ENCODE measurements around the gene MIA2. TPM values are rescaled to one million over a fixed set of nuclear protein-coding genes. Genes with fewer than 3 reads are reported as not detected.
"Not testable (repeated sequence)": the region's sequence is repeated elsewhere in the genome, so short reads cannot be mapped to it uniquely, and the experiment has no call there.

Gene MIA2
- total RNA-seq, 2 donors from 2014 or later, result 16.8 to 26.5 TPM

DNA sequence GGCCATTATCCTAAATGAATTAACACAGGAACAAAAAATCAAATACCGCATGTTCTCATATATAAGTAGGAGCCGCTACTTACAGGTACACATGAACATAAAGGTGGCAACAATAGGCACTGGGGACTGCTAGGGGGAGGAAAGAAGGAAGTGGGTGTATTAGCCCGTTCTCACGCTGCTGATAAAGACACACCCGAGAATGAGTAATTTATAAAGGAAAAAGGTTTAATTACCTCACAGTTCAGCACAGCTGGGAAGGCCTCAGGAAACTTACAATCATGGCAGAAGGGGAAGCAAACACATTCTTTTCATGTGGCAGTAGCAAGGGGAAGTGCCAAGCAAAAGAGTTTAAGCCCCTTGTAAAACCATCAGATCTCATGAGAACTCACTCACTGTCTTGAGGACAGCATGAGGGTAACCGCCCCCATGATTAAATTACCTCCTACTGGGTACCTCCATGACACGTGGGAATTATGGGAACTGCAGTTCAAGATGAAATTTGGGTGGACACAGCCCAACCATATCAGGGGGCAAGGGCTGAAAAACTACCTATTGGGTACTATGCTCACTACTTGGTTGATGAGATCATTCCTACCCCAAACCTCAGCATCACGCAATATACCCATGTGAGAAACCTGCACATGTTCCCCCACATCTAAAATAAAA, 16.4 kb upstream of the MIA2 start:
- H3K27me3 Mint-ChIP-seq (ENCODE audit: insufficient read depth), result no peaks in the 10 kb centered on the region
- H3K9ac ChIP-seq (ENCODE audit: extremely low read depth, low read length, poor library complexity, severe bottlenecking), result no peak overlapping the region
- H3K4me1 Mint-ChIP-seq, result peaks cover 9% of the 10 kb centered on the region
- no peak for DNase-seq
- H3K27ac Mint-ChIP-seq, result no peak overlapping the region
- no peaks in the 10 kb centered on the region for H3K4me1 ChIP-seq (ENCODE audit: control insufficient read depth, insufficient read depth, low read length)
- no peak overlapping the region for H3K4me3 ChIP-seq (ENCODE audit: low read length)
- WGBS, 2 experiments (ENCODE audit: insufficient coverage in 1 of 2, insufficient read length in 1 of 2), result 92 to 100% methylated on average over 4 to 8 of the region's 8 CpGs
- no peaks in the 10 kb centered on the region for H3K36me3 Mint-ChIP-seq (ENCODE audit: low read depth)
- H3K36me3 ChIP-seq (ENCODE audit: control insufficient read depth, insufficient read depth, low read length), result no peaks in the 10 kb centered on the region
- peaks cover 2% of the 10 kb centered on the region for H3K9me3 Mint-ChIP-seq
- H3K4me3 Mint-ChIP-seq, result no peak overlapping the region
- H3K27me3 ChIP-seq (ENCODE audit: control insufficient read depth, insufficient read depth, low read length, poor library complexity, severe bottlenecking), result no peaks in the 10 kb centered on the region
- TF ChIP-seq, protein P1, sequence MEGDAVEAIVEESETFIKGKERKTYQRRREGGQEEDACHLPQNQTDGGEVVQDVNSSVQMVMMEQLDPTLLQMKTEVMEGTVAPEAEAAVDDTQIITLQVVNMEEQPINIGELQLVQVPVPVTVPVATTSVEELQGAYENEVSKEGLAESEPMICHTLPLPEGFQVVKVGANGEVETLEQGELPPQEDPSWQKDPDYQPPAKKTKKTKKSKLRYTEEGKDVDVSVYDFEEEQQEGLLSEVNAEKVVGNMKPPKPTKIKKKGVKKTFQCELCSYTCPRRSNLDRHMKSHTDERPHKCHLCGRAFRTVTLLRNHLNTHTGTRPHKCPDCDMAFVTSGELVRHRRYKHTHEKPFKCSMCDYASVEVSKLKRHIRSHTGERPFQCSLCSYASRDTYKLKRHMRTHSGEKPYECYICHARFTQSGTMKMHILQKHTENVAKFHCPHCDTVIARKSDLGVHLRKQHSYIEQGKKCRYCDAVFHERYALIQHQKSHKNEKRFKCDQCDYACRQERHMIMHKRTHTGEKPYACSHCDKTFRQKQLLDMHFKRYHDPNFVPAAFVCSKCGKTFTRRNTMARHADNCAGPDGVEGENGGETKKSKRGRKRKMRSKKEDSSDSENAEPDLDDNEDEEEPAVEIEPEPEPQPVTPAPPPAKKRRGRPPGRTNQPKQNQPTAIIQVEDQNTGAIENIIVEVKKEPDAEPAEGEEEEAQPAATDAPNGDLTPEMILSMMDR (conservative IDR thresholded peaks at IDR 0.05), result no peak
- no peaks in the 10 kb centered on the region for H3K9me3 ChIP-seq (ENCODE audit: control insufficient read depth, low read length)
- H3K27ac ChIP-seq (ENCODE audit: low read depth, low read length), result no peak overlapping the region

DNA sequence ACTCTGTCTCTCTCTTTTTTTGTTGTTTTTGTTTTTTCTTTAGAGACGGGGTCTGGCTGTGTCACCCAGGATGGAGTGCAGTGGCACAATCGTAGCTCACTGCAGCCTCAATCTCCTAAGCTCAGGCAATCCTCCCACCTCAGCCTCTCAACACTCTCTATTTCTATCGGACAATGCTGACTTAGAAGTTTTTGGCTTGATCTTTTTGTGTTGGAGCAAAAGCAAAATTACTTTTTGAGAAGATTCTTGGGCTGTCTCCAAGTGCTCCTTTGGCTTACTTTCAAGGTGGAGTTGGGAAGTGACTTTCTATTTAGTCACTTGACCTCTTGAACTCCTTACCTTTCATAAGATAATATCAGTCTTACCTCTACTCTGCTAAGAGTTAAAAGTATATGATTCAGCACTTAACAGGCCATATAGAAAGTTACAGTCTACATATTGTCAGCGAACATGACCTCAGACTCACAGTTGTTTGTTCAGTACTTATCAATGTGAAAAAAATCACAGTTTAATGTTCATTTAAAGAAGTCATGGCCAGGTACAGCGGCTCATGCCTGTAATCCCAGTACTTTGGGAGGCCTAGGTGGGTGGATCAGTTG, 15.4 kb upstream of the MIA2 start:
- Mint-ChIP-seq H3K4me1 (peaks cover 9% of the 10 kb centered on the region), H3K9me3 (peaks cover 2% of the 10 kb centered on the region), H3K4me3 (no peak overlapping the region), H3K36me3 (ENCODE audit: low read depth) (no peaks in the 10 kb centered on the region), H3K27ac (no peak overlapping the region), H3K27me3 (ENCODE audit: insufficient read depth) (no peaks in the 10 kb centered on the region)
- DNase-seq, result no peak
- no peaks in the 10 kb centered on the region for H3K27me3 ChIP-seq (ENCODE audit: control insufficient read depth, insufficient read depth, low read length, poor library complexity, severe bottlenecking)
- H3K27ac ChIP-seq (ENCODE audit: low read depth, low read length), result no peak overlapping the region
- H3K4me1 ChIP-seq (ENCODE audit: control insufficient read depth, insufficient read depth, low read length), result no peaks in the 10 kb centered on the region
- H3K9ac ChIP-seq (ENCODE audit: extremely low read depth, low read length, poor library complexity, severe bottlenecking), result no peak overlapping the region
- 50 to 73% methylated on average over 2 to 5 of the region's 5 CpGs for WGBS, 2 experiments (ENCODE audit: insufficient coverage in 1 of 2, insufficient read length in 1 of 2)
- H3K4me3 ChIP-seq (ENCODE audit: low read length), result no peak overlapping the region
- H3K9me3 ChIP-seq (ENCODE audit: control insufficient read depth, low read length), result no peaks in the 10 kb centered on the region
- TF ChIP-seq, protein P1 (conservative IDR thresholded peaks at IDR 0.05), result no peak
- H3K36me3 ChIP-seq (ENCODE audit: control insufficient read depth, insufficient read depth, low read length), result no peaks in the 10 kb centered on the region

DNA sequence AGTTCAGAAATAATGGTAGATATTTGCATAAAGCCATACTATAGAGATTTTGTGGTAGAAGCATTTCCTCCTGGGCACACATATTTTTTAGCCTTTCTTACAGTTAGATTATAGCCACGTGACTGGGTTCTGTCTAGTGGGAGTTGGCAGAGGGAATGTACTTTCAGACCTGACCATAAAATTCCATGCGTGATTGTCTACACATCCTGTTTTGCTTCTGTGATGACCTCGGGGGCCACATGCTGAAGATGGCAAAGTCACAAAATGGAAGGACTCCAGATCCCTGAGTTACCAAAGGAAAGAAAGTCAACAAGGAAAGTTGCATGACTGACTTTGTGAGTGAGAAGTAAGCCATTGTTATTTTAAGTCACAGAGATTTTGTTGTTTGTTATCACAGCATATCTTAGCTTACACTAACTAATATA, 14.6 kb upstream of the MIA2 start:
- H3K27ac Mint-ChIP-seq, result peak overlapping the region; percentile 44
- no peaks in the 10 kb centered on the region for H3K27me3 Mint-ChIP-seq (ENCODE audit: insufficient read depth)
- Histone ChIP-seq H3K27ac (ENCODE audit: low read depth, low read length) (no peak overlapping the region), H3K27me3 (ENCODE audit: control insufficient read depth, insufficient read depth, low read length, poor library complexity, severe bottlenecking) (no peaks in the 10 kb centered on the region), H3K9me3 (ENCODE audit: control insufficient read depth, low read length) (no peaks in the 10 kb centered on the region), H3K4me1 (ENCODE audit: control insufficient read depth, insufficient read depth, low read length) (no peaks in the 10 kb centered on the region), H3K36me3 (ENCODE audit: control insufficient read depth, insufficient read depth, low read length) (no peaks in the 10 kb centered on the region), H3K9ac (ENCODE audit: extremely low read depth, low read length, poor library complexity, severe bottlenecking) (no peak overlapping the region), H3K4me3 (ENCODE audit: low read length) (no peak overlapping the region)
- H3K9me3 Mint-ChIP-seq, result peaks cover 2% of the 10 kb centered on the region
- no peak for DNase-seq
- TF ChIP-seq, protein P1 (conservative IDR thresholded peaks at IDR 0.05), result no peak
- H3K36me3 Mint-ChIP-seq (ENCODE audit: low read depth), result no peaks in the 10 kb centered on the region
- WGBS, 2 experiments (ENCODE audit: insufficient coverage in 1 of 2, insufficient read length in 1 of 2), result 95 to 100% methylated on average over 2 to 3 of the region's 3 CpGs
- peaks cover 9% of the 10 kb centered on the region for H3K4me1 Mint-ChIP-seq
- no peak overlapping the region for H3K4me3 Mint-ChIP-seq

DNA sequence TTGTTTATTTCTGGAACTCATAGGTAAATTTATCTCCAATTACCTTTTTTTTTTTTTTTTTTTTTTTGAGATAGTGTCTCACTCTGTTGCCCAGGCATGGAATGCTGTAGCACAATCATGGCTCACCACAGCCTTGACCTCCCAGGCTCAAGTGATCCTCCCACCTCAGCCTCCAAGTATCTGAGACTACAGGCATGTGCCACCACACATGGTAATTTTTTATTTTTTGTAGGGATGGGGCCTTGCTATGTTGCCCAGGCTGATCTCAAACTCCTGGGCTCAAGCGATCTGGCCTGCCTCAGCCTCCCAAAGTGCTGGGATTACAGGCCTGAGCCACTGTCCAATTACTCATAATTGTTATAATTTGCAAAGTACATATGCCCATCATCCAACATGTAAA, 13.2 kb upstream of the MIA2 start:
- H3K27me3 Mint-ChIP-seq (ENCODE audit: insufficient read depth); H3K27ac ChIP-seq (ENCODE audit: low read depth, low read length); H3K27ac Mint-ChIP-seq; DNase-seq; H3K36me3 ChIP-seq (ENCODE audit: control insufficient read depth, insufficient read depth, low read length); H3K9me3 ChIP-seq (ENCODE audit: control insufficient read depth, low read length); H3K4me3 Mint-ChIP-seq; H3K4me1 Mint-ChIP-seq; H3K9me3 Mint-ChIP-seq; H3K27me3 ChIP-seq (ENCODE audit: control insufficient read depth, insufficient read depth, low read length, poor library complexity, severe bottlenecking); H3K4me1 ChIP-seq (ENCODE audit: control insufficient read depth, insufficient read depth, low read length); H3K9ac ChIP-seq (ENCODE audit: extremely low read depth, low read length, poor library complexity, severe bottlenecking); H3K36me3 Mint-ChIP-seq (ENCODE audit: low read depth); H3K4me3 ChIP-seq (ENCODE audit: low read length): not testable (repeated sequence)
- WGBS, 2 experiments (ENCODE audit: insufficient coverage in 1 of 2, insufficient read length in 1 of 2), result 100% methylated on average over 1 of the region's 1 CpG; no CpG with 5 or more reads in 1 of the 2 experiments
